PC-3 (cell line): ENCODE results near the gene CALHM1.

Experiments
- EZH2 ChIP-seq: fragments of 300-600 bp; sonication (generic); IDR thresholded peaks from one replicate; pipeline ENCODE4 v1.6.1; 2017; ENCODE audit warnings: antibody characterized with exemption, mild to moderate bottlenecking, low read length; ENCODE audit not compliant: unreplicated experiment
- TF ChIP-seq, protein P1 (sequence below): fragments of 300-600 bp; sonication (generic); conservative IDR thresholded peaks from 2 replicates; pipeline ENCODE4 v1.5.1; 2017; ENCODE audit warnings: antibody characterized with exemption, low read depth, mild to moderate bottlenecking, low read length

DNA sequence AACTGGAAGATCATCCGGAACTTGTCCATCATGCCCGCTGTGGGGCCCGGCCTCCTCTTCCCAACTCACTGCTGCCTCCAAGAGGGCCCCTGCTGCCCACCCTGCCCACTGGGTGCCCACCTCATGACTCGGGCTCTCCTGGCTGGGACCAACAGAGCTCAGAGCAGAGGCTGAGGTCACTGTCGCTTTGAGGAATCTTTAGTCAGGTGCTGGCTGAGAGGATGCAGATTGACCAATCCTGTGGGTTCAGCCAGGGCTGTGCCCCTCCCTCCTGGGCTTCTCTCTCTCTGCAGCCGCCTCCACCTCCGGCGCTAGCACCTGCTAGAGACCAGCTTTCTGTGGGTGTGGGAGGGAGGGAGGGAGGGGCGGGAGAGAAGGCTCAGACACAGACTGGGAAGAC, at the start of gene CALHM1:
- TF ChIP-seq, protein P1, sequence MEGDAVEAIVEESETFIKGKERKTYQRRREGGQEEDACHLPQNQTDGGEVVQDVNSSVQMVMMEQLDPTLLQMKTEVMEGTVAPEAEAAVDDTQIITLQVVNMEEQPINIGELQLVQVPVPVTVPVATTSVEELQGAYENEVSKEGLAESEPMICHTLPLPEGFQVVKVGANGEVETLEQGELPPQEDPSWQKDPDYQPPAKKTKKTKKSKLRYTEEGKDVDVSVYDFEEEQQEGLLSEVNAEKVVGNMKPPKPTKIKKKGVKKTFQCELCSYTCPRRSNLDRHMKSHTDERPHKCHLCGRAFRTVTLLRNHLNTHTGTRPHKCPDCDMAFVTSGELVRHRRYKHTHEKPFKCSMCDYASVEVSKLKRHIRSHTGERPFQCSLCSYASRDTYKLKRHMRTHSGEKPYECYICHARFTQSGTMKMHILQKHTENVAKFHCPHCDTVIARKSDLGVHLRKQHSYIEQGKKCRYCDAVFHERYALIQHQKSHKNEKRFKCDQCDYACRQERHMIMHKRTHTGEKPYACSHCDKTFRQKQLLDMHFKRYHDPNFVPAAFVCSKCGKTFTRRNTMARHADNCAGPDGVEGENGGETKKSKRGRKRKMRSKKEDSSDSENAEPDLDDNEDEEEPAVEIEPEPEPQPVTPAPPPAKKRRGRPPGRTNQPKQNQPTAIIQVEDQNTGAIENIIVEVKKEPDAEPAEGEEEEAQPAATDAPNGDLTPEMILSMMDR = no peak
- no peak for TF ChIP-seq EZH2
